ENCODE measurements around the gene VSIG10. TPM values are rescaled to one million over a fixed set of nuclear protein-coding genes. Genes with fewer than 3 reads are reported as not detected.

The VSIG10 gene
- total RNA-seq, 1 experiment from 2014 or later = 10.9 TPM

- POLR2A ChIA-PET = no interaction called here
- CTCF ChIA-PET = no interaction called here
- TF ChIP-seq CTCF (IDR thresholded peaks at IDR 0.05; ENCODE audit: unreplicated experiment) = no peak
- DNase-seq (ENCODE audit: unreplicated experiment) = no peak
- Mint-ChIP-seq H3K36me3 (ENCODE audit: insufficient read depth, unreplicated experiment) (peaks cover 81% of the 10 kb centered on the region), H3K4me3 (ENCODE audit: unreplicated experiment) (no peak overlapping the region), H3K27ac (ENCODE audit: low read depth, unreplicated experiment) (no peak overlapping the region), H3K27me3 (ENCODE audit: insufficient read depth, unreplicated experiment) (no peaks in the 10 kb centered on the region), H3K9me3 (ENCODE audit: unreplicated experiment) (no peaks in the 10 kb centered on the region), H3K4me1 (ENCODE audit: insufficient read depth, unreplicated experiment) (no peaks in the 10 kb centered on the region)
- intact Hi-C loops (cut with micrococcal nuclease) = no loop called here
- BruUV-seq (replicated peaks) = no TSS peak
Measured at GRCh38 chr12:118038137-118038536, 65.7 kb downstream of the VSIG10 start.

GRCh38 chr12:118036672-118037411, 67.0 kb downstream of the VSIG10 start:
- POLR2A ChIA-PET = interaction anchor here (0.6 kb wide), 1 partner anchor 23 kb away, joined by 4 read pairs; no protein-coding TSS in a partner anchor
- no peak overlapping the region for H3K27ac Mint-ChIP-seq (ENCODE audit: low read depth, unreplicated experiment)
- BruUV-seq (replicated peaks) = no TSS peak
- CTCF ChIA-PET = interaction anchor here (0.6 to 4.9 kb wide), 5 partner anchors 15 to 187 kb away, joined by 3 to 56 read pairs (median 3); no protein-coding TSS in a partner anchor
- H3K9me3 Mint-ChIP-seq (ENCODE audit: unreplicated experiment) = no peaks in the 10 kb centered on the region
- H3K27me3 Mint-ChIP-seq (ENCODE audit: insufficient read depth, unreplicated experiment) = no peaks in the 10 kb centered on the region
- intact Hi-C loops (cut with micrococcal nuclease) = no loop called here
- H3K36me3 Mint-ChIP-seq (ENCODE audit: insufficient read depth, unreplicated experiment) = peaks cover 82% of the 10 kb centered on the region
- no peaks in the 10 kb centered on the region for H3K4me1 Mint-ChIP-seq (ENCODE audit: insufficient read depth, unreplicated experiment)
- no peak for TF ChIP-seq CTCF (IDR thresholded peaks at IDR 0.05; ENCODE audit: unreplicated experiment)
- DNase-seq (ENCODE audit: unreplicated experiment) = no peak
- no peak overlapping the region for H3K4me3 Mint-ChIP-seq (ENCODE audit: unreplicated experiment)

GRCh38 chr12:118035190-118036041, 68.4 kb downstream of the VSIG10 start:
- BruUV-seq (replicated peaks) = no TSS peak
- POLR2A ChIA-PET = interaction anchor here (1.1 kb wide), 2 partner anchors 16 to 100 kb away, joined by 4 read pairs; no protein-coding TSS in a partner anchor
- no peaks in the 10 kb centered on the region for H3K4me1 Mint-ChIP-seq (ENCODE audit: insufficient read depth, unreplicated experiment)
- no peak for TF ChIP-seq CTCF (IDR thresholded peaks at IDR 0.05; ENCODE audit: unreplicated experiment)
- no peak overlapping the region for H3K27ac Mint-ChIP-seq (ENCODE audit: low read depth, unreplicated experiment)
- CTCF ChIA-PET = interaction anchor here (0.5 to 4.9 kb wide), 15 partner anchors 13 to 1948 kb away, joined by 3 to 56 read pairs (median 3); no protein-coding TSS in a partner anchor
- H3K9me3 Mint-ChIP-seq (ENCODE audit: unreplicated experiment) = no peaks in the 10 kb centered on the region
- intact Hi-C loops (cut with micrococcal nuclease) = no loop called here
- no peak for DNase-seq (ENCODE audit: unreplicated experiment)
- H3K4me3 Mint-ChIP-seq (ENCODE audit: unreplicated experiment) = no peak overlapping the region
- H3K27me3 Mint-ChIP-seq (ENCODE audit: insufficient read depth, unreplicated experiment) = no peaks in the 10 kb centered on the region
- peaks cover 78% of the 10 kb centered on the region for H3K36me3 Mint-ChIP-seq (ENCODE audit: insufficient read depth, unreplicated experiment)
